ENCODE data around the gene SRGAP1. TPM values are rescaled to one million over a fixed set of nuclear protein-coding genes. Genes with fewer than 3 reads are reported as not detected.

SRGAP1 gene
- total RNA-seq, 1 donor from 2014 or later: 3.0 TPM

- Histone ChIP-seq H3K4me2 (no peak overlapping the region), H3K27me3 (no peaks in the 10 kb centered on the region), H3K4me3 (no peak overlapping the region), H3K79me2 (ENCODE audit: low read depth) (no peaks in the 10 kb centered on the region), H3K9me3 (ENCODE audit: low read depth) (no peaks in the 10 kb centered on the region), H2AFZ (replicated peaks) (no peak overlapping the region), H4K20me1 (ENCODE audit: low read depth) (no peaks in the 10 kb centered on the region), H3K4me1 (no peaks in the 10 kb centered on the region), H3F3A (ENCODE audit: low read depth) (no peaks in the 10 kb centered on the region), H3K36me3 (no peaks in the 10 kb centered on the region), H3K9ac (no peak overlapping the region), H3K27ac (no peak overlapping the region)
- Mint-ChIP-seq H3K4me3 (no peak overlapping the region), H3K36me3 (peaks cover 7% of the 10 kb centered on the region), H3K4me1 (peaks cover 19% of the 10 kb centered on the region), H3K27ac (no peak overlapping the region), H3K9me3 (no peaks in the 10 kb centered on the region), H3K27me3 (ENCODE audit: insufficient read depth, low read depth) (no peaks in the 10 kb centered on the region)
- TF ChIP-seq EZH2phosphoT487 (IDR thresholded peaks at IDR 0.05) (no peak), CTCF (IDR thresholded peaks at IDR 0.05) (no peak), EZH2 (IDR thresholded peaks at IDR 0.05) (no peak)
- no peak for DNase-seq (ENCODE audit: low spot score)
These were observed 241.5 kb downstream of the SRGAP1 start for GRCh38 chr12:64085996-64086395.

- no peak for DNase-seq (ENCODE audit: low spot score)
- Mint-ChIP-seq H3K4me3 (no peak overlapping the region), H3K9me3 (no peaks in the 10 kb centered on the region), H3K27me3 (ENCODE audit: insufficient read depth, low read depth) (no peaks in the 10 kb centered on the region), H3K4me1 (peaks cover 22% of the 10 kb centered on the region), H3K27ac (no peak overlapping the region), H3K36me3 (peaks cover 7% of the 10 kb centered on the region)
- Histone ChIP-seq H4K20me1 (ENCODE audit: low read depth) (no peaks in the 10 kb centered on the region), H3K4me2 (no peak overlapping the region), H3K9me3 (ENCODE audit: low read depth) (no peaks in the 10 kb centered on the region), H3K79me2 (ENCODE audit: low read depth) (no peaks in the 10 kb centered on the region), H2AFZ (replicated peaks) (no peak overlapping the region), H3F3A (ENCODE audit: low read depth) (no peaks in the 10 kb centered on the region), H3K9ac (no peak overlapping the region), H3K36me3 (no peaks in the 10 kb centered on the region), H3K27ac (no peak overlapping the region), H3K4me1 (no peaks in the 10 kb centered on the region), H3K27me3 (no peaks in the 10 kb centered on the region), H3K4me3 (no peak overlapping the region)
- TF ChIP-seq CTCF (IDR thresholded peaks at IDR 0.05) (no peak), EZH2phosphoT487 (IDR thresholded peaks at IDR 0.05) (no peak), EZH2 (IDR thresholded peaks at IDR 0.05) (no peak)
These were observed 242.4 kb downstream of the SRGAP1 start for GRCh38 chr12:64086946-64087345.

- no peak overlapping the region for H2AFZ ChIP-seq (replicated peaks)
- no peak overlapping the region for H3K9ac ChIP-seq
- H3K36me3 ChIP-seq: no peaks in the 10 kb centered on the region
- H3K4me3 ChIP-seq: no peak overlapping the region
- H3K79me2 ChIP-seq (ENCODE audit: low read depth): no peaks in the 10 kb centered on the region
- Mint-ChIP-seq H3K27ac (no peak overlapping the region), H3K36me3 (peaks cover 7% of the 10 kb centered on the region), H3K4me3 (no peak overlapping the region), H3K9me3 (no peaks in the 10 kb centered on the region), H3K27me3 (ENCODE audit: insufficient read depth, low read depth) (no peaks in the 10 kb centered on the region), H3K4me1 (peaks cover 26% of the 10 kb centered on the region)
- no peaks in the 10 kb centered on the region for H3K9me3 ChIP-seq (ENCODE audit: low read depth)
- TF ChIP-seq EZH2 (IDR thresholded peaks at IDR 0.05): no peak
- TF ChIP-seq CTCF (IDR thresholded peaks at IDR 0.05): no peak
- TF ChIP-seq EZH2phosphoT487 (IDR thresholded peaks at IDR 0.05): no peak
- no peaks in the 10 kb centered on the region for H4K20me1 ChIP-seq (ENCODE audit: low read depth)
- H3K27me3 ChIP-seq: no peaks in the 10 kb centered on the region
- no peak for DNase-seq (ENCODE audit: low spot score)
- H3F3A ChIP-seq (ENCODE audit: low read depth): no peaks in the 10 kb centered on the region
- H3K4me1 ChIP-seq: no peaks in the 10 kb centered on the region
- H3K27ac ChIP-seq: no peak overlapping the region
- no peak overlapping the region for H3K4me2 ChIP-seq
These were observed 243.3 kb downstream of the SRGAP1 start for GRCh38 chr12:64087761-64088160.
